Measurements from ENCODE around the gene ACTR5. TPM values are rescaled to one million over a fixed set of nuclear protein-coding genes. Genes with fewer than 3 reads are reported as not detected.

ACTR5 gene
- total and polyA plus RNA-seq, 7 donors: 3.8 to 9.3 (median 5.3) TPM

DNA sequence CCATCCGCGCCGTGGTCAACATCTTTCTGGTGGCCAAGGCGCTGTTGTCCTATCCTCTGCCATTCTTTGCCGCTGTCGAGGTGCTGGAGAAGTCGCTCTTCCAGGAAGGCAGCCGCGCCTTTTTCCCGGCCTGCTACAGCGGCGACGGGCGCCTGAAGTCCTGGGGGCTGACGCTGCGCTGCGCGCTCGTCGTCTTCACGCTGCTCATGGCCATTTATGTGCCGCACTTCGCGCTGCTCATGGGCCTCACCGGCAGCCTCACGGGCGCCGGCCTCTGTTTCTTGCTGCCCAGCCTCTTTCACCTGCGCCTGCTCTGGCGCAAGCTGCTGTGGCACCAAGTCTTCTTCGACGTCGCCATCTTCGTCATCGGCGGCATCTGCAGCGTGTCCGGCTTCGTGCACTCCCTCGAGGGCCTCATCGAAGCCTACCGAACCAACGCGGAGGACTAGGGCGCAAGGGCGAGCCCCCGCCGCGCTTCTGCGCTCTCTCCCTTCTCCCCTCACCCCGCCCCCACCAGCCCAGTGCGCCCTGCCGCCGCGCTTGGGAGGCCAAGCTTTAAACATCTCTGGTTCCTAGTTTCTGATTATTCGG, 20.0 kb upstream of the ACTR5 start:
- ATAC-seq (no peak), DNase-seq (no peak)
- TF ChIP-seq, protein P1, sequence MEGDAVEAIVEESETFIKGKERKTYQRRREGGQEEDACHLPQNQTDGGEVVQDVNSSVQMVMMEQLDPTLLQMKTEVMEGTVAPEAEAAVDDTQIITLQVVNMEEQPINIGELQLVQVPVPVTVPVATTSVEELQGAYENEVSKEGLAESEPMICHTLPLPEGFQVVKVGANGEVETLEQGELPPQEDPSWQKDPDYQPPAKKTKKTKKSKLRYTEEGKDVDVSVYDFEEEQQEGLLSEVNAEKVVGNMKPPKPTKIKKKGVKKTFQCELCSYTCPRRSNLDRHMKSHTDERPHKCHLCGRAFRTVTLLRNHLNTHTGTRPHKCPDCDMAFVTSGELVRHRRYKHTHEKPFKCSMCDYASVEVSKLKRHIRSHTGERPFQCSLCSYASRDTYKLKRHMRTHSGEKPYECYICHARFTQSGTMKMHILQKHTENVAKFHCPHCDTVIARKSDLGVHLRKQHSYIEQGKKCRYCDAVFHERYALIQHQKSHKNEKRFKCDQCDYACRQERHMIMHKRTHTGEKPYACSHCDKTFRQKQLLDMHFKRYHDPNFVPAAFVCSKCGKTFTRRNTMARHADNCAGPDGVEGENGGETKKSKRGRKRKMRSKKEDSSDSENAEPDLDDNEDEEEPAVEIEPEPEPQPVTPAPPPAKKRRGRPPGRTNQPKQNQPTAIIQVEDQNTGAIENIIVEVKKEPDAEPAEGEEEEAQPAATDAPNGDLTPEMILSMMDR (IDR thresholded peaks at IDR 0.05): no peak
- no peaks in the 10 kb centered on the region for H3K9me3 ChIP-seq
- no peaks in the 10 kb centered on the region for H3K36me3 ChIP-seq (ENCODE audit: insufficient read depth in 1 of 2, low read depth in 1 of 2)
- H3K27ac ChIP-seq: no peak overlapping the region
- intact Hi-C loops (cut with DNase I): no loop called here
- H3K4me1 ChIP-seq: peaks cover 5% of the 10 kb centered on the region
- H3K4me3 ChIP-seq: no peak overlapping the region
- peaks cover 3 to 99% (median 53%) of the 10 kb centered on the region in 3 donors for H3K27me3 ChIP-seq (ENCODE audit: insufficient read depth in 3 of 3, low read length in 2 of 3)
- WGBS, 3 donors: 3% methylated on average over 54 to 56 of the region's 56 CpGs

DNA sequence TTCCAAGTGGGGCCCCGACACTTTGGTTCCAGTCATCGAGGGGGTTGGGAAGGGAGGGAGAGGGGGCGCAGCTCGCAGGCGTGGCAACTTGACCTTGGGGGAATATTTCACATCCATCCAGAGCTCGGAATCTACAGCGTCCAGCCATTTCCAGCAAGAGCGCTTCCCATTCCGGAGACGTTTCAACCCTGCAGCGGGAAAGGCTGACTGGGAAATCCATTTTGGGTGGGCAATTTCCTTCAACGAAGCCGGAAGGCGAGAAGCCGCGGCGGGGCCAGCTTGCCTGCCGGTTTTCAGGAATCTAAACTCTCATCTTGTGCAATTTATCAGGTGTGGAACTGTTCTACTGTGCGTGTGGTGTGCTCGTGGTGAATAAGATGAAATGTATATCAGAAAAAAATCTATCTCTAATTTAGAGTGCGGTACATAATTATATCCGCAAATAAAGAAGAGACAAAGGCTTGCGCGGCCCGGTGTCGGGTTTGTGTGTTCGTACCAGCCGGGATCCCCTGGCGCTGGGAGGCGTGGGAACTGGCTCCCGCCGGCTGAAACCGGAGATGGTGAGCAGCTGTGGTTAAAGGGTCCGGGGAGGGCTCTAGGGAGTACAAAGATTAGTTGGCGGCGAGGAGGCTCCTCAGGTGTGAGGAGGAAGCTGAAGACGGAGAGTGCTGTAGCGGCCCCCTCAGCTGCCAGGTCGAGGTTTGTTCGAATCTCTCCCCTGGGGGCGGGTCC, 19.2 kb upstream of the ACTR5 start:
- DNase-seq (no peak), ATAC-seq (no peak)
- TF ChIP-seq, protein P1 (IDR thresholded peaks at IDR 0.05): no peak
- H3K36me3 ChIP-seq (ENCODE audit: insufficient read depth in 1 of 2, low read depth in 1 of 2): no peaks in the 10 kb centered on the region
- no peaks in the 10 kb centered on the region for H3K9me3 ChIP-seq
- H3K4me3 ChIP-seq: no peak overlapping the region
- H3K27ac ChIP-seq: no peak overlapping the region
- WGBS, 3 donors: 2% methylated on average over 41 of the region's 41 CpGs
- H3K4me1 ChIP-seq: peaks cover 5% of the 10 kb centered on the region
- peaks cover 3 to 99% (median 49%) of the 10 kb centered on the region in 3 donors for H3K27me3 ChIP-seq (ENCODE audit: insufficient read depth in 3 of 3, low read length in 2 of 3)
- intact Hi-C loops (cut with DNase I): no loop called here

DNA sequence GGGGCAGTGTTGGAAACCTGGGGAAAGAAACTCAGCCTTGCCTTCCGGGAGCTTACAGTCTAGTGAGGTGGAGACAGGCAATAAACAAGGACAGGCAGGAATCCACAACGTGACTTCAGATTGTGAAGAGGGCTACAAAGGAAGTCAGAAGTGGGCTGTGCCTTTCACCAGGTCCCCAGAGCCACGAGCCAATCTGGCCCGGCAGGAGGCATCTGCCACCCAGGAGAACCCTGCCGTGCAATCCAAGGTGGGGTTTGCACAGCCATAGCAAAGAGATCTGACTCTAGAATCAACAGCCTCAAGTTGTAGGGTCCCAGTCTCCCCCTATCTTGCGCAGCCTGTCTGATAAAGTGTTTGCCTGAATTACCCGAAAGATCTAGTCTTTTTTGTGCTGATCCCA, 18.5 kb upstream of the ACTR5 start:
- Histone ChIP-seq H3K27me3 (ENCODE audit: insufficient read depth in 3 of 3, low read length in 2 of 3) (peaks cover 3 to 97% (median 44%) of the 10 kb centered on the region in 3 donors), H3K27ac (no peak overlapping the region), H3K4me3 (no peak overlapping the region), H3K36me3 (ENCODE audit: insufficient read depth in 1 of 2, low read depth in 1 of 2) (no peaks in the 10 kb centered on the region), H3K4me1 (peaks cover 5% of the 10 kb centered on the region), H3K9me3 (no peaks in the 10 kb centered on the region)
- WGBS, 3 donors: 8 to 10% (median 10%) methylated on average over 7 of the region's 7 CpGs
- DNase-seq: no peak
- no peak for ATAC-seq
- intact Hi-C loops (cut with DNase I): loop anchor here (5.0 kb wide), 2 partner anchors 77 to 82 kb away; no protein-coding TSS in a partner anchor
- TF ChIP-seq, protein P1 (IDR thresholded peaks at IDR 0.05): no peak

DNA sequence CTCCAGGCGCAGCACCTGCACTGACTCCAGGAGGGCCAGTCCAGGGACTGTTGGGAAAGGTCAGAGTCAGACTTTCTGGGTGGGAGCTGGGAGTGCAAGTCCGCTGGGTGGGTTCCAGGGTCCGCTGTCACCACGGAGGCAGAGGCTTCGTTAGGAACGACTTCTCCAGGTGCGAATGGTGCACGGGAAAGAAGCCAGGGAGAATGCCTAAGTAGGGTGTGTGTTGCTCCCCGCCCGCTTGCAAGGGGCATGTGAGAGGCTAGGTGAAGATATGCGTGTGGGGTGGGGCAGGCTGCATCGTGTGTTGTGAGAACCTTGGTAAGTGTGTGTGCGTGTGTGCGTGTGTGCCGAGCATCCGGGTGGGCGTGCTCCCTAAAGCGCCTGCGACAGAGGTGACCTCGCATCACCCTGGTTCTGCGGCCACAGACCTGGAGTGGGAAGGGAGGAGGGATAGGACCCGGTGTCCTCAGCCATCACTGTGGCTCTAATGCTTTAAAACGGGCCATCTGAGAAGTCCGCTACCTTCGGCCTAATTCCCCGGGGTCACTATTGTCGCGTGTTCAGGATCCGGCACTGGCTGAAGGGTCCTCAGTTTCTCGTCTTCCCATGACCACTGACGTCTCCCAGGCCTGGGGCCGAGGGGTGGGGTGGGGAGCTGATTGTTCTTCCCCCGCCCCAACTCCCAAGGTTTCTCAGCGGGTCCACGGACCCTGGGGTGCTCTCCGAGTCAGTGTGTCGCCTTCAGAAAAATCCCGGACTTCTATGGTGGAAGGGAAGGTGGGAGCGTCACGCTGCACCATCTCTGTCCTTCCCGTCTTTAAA, 17.9 kb upstream of the ACTR5 start:
- Histone ChIP-seq H3K4me3 (peak overlapping the region; percentile 46), H3K9me3 (no peaks in the 10 kb centered on the region), H3K36me3 (ENCODE audit: insufficient read depth in 1 of 2, low read depth in 1 of 2) (no peaks in the 10 kb centered on the region), H3K27ac (no peak overlapping the region), H3K27me3 (ENCODE audit: insufficient read depth in 3 of 3, low read length in 2 of 3) (peaks cover 3 to 96% (median 40%) of the 10 kb centered on the region in 3 donors), H3K4me1 (peaks cover 5% of the 10 kb centered on the region)
- no peak for DNase-seq
- intact Hi-C loops (cut with DNase I): loop anchor here (5.0 kb wide), 2 partner anchors 78 to 83 kb away; no protein-coding TSS in a partner anchor
- ATAC-seq: no peak
- 2 to 3% (median 3%) methylated on average over 38 to 41 of the region's 41 CpGs for WGBS, 3 donors
- TF ChIP-seq, protein P1 (IDR thresholded peaks at IDR 0.05): no peak

Data from psoas muscle (tissue), 8 donors.